Posterior vena cava (tissue), 2 donors: ENCODE results near the gene ADAMTSL5. TPM values are rescaled to one million over a fixed set of nuclear protein-coding genes. Genes with fewer than 3 reads are reported as not detected.

Experiments used
- DNase-seq: peaks from one replicate; pipeline ENCODE4 v3.0.0-alpha.2; 2020; ENCODE audit warnings: low spot score
- intact Hi-C, 2 donors: fragments of 100-400 bp; cut with DNase I; formaldehyde crosslinking; loops; one replicate each; pipeline versions ENCODE4 v1.14.1 to v1.14.2; 2022 to 2023
- total RNA-seq, 2 donors: library from RNA; stranded (reverse); fragmentation: NEBNext Ultra II Directional; extraction: Animal tissue kit (Norgen Biotek cat#: 25700); gene quantifications; one replicate each; pipeline ENCODE4 v1.2.1, GENCODE V29; 2021
- donor health status: DM: yes; HTN: yes; CAD: no.
- donor health status: DM: yes; HTN: yes; CAD: no.

Gene ADAMTSL5
- total RNA-seq, 2 donors from 2014 or later = 7.4 to 9.1 TPM

GRCh38 chr19:1471010-1471514 lies 41.8 kb downstream of the ADAMTSL5 start:
- DNase-seq = no peak

GRCh38 chr19:1470305-1471009 lies 42.4 kb downstream of the ADAMTSL5 start:
- no peak for DNase-seq
- intact Hi-C loops = no loop called here

More at GRCh38 chr19:1471010-1471514, 41.8 kb downstream of the ADAMTSL5 start:
- intact Hi-C loops = no loop called here

DNA sequence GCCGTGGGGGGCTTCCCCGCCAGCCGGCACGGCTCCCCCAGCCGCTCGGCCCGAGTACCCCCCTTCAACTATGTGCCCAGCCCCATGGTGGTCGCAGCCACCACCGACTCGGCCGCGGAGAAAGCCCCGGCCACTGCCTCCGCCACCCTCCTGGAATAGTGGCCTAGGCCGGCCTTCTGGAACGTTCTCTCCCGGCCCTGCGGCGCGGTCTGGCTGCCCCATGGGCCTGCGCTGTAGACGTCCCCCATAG lies 42.8 kb downstream of the ADAMTSL5 start:
- intact Hi-C loops = no loop called here
- DNase-seq = no peak

DNA sequence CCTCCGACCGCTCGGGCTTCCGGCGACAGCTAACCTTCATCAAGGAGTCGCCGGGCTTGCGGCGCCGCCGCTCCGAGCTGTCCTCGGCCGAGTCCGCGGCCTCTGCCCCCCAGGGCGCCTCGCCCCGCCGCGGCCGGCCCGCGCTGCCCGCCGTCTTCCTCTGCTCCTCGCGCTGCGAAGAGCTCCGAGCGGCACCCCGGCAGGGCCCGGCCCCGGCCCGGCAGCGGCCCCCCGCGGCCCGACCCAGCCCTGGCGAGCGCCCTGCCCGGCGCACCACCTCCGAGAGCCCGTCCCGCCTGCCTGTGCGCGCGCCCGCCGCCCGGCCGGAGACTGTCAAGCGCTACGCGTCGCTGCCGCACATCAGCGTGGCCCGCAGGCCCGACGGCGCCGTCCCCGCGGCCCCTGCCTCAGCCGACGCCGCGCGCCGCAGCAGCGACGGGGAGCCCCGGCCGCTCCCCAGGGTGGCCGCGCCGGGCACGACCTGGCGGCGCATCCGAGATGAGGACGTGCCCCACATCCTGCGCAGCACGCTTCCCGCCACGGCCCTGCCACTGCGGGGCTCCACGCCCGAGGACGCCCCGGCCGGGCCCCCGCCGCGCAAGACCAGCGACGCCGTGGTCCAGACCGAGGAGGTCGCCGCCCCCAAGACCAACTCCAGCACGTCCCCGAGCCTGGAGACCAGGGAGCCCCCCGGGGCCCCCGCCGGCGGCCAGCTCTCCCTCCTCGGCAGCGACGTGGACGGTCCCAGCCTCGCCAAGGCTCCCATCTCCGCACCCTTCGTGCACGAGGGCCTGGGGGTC lies 43.4 kb downstream of the ADAMTSL5 start:
- DNase-seq = no peak
- intact Hi-C loops = no loop called here

DNA sequence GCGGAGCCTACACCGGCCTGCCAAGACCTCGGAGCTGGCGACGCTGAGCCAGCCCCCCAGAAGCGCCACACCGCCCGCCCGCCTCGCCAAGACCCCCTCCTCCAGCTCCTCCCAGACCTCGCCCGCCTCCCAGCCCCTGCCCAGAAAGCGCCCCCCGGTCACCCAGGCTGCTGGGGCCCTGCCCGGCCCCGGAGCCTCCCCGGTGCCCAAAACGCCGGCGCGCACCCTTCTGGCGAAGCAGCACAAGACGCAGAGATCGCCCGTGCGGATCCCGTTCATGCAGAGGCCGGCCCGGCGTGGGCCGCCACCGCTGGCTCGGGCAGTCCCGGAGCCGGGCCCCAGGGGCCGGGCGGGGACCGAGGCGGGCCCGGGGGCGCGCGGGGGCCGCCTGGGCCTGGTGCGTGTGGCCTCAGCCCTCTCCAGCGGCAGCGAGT lies 44.0 kb downstream of the ADAMTSL5 start:
- DNase-seq = no peak
- intact Hi-C loops = no loop called here

DNA sequence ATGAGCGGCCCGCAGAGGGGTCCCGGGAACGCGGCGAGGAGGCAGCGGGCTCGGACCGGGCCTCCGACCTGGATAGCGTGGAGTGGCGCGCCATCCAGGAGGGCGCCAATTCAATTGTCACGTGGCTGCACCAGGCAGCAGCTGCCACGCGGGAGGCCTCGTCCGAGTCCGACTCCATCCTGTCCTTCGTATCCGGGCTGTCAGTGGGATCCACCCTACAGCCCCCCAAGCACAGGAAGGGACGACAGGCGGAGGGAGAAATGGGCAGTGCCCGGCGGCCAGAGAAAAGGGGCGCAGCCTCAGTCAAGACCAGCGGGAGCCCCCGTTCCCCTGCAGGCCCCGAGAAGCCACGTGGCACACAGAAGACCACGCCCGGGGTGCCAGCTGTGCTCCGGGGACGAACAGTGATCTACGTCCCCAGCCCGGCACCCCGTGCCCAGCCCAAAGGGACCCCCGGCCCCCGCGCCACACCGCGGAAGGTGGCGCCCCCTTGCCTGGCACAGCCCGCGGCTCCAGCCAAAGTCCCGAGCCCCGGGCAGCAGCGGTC lies 44.5 kb downstream of the ADAMTSL5 start:
- intact Hi-C loops = no loop called here
- DNase-seq = no peak

GRCh38 chr19:1467490-1468273 lies 45.1 kb downstream of the ADAMTSL5 start:
- no peak for DNase-seq
- intact Hi-C loops = no loop called here

DNA sequence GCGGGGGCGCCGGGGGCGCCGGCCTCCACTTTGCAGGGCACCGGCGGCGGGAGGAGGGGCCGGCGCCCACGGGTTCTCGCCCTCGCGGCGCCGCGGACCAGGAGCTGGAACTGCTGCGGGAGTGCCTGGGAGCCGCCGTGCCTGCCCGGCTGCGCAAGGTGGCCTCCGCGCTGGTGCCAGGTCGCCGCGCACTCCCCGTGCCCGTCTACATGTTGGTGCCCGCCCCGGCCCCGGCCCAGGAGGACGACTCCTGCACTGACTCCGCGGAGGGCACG lies 45.7 kb downstream of the ADAMTSL5 start:
- DNase-seq = no peak
- intact Hi-C loops = no loop called here

- intact Hi-C loops = no loop called here
- DNase-seq = no peak
Observed at GRCh38 chr19:1466461-1467214, 46.2 kb downstream of the ADAMTSL5 start.

DNA sequence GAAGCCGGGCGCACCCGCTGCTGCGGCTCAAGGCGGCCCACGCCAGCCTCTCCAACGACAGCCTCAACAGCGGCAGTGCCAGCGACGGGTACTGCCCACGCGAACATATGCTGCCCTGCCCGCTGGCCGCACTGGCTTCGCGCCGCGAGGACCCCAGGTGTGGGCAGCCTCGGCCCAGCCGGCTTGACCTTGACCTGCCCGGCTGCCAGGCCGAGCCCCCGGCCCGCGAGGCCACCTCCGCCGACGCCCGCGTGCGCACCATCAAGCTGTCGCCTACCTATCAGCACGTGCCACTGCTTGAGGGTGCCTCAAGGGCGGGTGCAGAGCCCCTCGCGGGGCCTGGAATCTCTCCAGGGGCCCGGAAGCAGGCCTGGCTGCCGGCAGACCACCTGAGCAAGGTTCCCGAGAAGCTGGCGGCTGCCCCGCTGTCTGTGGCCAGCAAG lies 46.8 kb downstream of the ADAMTSL5 start:
- intact Hi-C loops = no loop called here
- no peak for DNase-seq

GRCh38 chr19:1465191-1466016 lies 47.4 kb downstream of the ADAMTSL5 start:
- no peak for DNase-seq
- intact Hi-C loops = no loop called here

DNA sequence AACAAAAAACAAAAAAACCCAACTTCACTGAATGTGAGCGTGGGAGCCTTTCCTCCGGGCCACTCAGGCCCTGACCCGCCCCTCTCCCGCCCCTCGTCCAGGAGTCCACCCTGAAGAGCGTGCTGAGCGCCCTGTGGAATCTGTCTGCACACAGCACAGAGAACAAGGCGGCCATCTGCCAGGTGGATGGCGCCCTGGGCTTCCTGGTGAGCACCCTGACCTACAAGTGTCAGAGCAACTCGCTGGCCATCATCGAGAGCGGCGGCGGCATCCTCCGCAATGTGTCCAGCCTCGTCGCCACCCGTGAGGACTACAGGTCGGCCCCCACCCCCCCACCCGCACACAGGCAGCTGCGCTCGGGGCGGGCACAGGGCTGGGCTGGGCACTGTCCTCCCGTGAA lies 51.0 kb downstream of the ADAMTSL5 start:
- no peak for DNase-seq
- intact Hi-C loops = no loop called here

GRCh38 chr19:1460033-1460995 lies 52.5 kb downstream of the ADAMTSL5 start:
- intact Hi-C loops = no loop called here
- no peak for DNase-seq

DNA sequence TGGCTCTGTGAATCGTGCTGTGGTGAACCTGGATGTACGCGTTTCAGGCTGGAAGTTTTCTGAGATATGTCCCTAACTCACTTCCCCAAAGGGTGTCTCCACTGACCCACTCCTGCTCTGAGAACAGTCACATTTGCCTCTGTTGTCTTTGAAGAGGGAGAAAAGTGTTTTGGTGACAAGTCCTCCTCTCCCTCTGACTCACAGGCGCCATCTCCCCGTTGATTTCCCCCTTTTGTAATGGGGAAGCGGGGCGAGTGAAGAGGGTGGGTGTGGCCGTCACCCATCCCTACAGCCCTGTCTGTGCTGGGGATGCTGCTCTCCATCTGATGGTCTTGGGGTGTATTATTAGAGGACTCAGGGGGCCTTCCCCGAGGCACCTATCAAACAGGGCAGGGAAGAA lies 53.3 kb downstream of the ADAMTSL5 start:
- intact Hi-C loops = loop anchor here in 1 of 2 donors (10.0 kb wide), 1 partner anchor 175 kb away; the partner anchor contains the start of gene EFNA2
- no peak for DNase-seq

GRCh38 chr19:1457892-1458291 lies 54.9 kb downstream of the ADAMTSL5 start:
- intact Hi-C loops = loop anchor here in 1 of 2 donors (10.0 kb wide), 1 partner anchor 173 kb away; the partner anchor contains the start of gene EFNA2
- DNase-seq = no peak

- DNase-seq = no peak
- intact Hi-C loops = loop anchor here in 1 of 2 donors (10.0 kb wide), 1 partner anchor 172 kb away; the partner anchor contains the start of gene EFNA2
Observed at GRCh38 chr19:1457031-1457739, 55.6 kb downstream of the ADAMTSL5 start.
